Breast epithelium (tissue), 4 donors: ENCODE results near the gene LAMC1. TPM values are rescaled to one million over a fixed set of nuclear protein-coding genes. Genes with fewer than 3 reads are reported as not detected.

ENCODE experiments used
- DNase-seq, 2 donors: peaks; one replicate each; pipeline ENCODE4 v3.0.0-alpha.2; 2019; ENCODE audit warnings: low spot score in 2 of 2
- H3K27ac ChIP-seq, 2 donors: fragments of 200-600 bp; sonication (generic) in 1 of 2; one replicate each; pipeline ENCODE4 v1.5.1; 2016 to 2019; ENCODE audit warnings: mild to moderate bottlenecking in 1 of 2
- H3K27me3 ChIP-seq, 2 donors: fragments of 200-600 bp; sonication (generic) in 1 of 2; one replicate each; pipeline versions ENCODE4 v1.5.1 to v1.6.0; 2017 to 2019; ENCODE audit warnings: control low read depth in 1 of 2, mild to moderate bottlenecking in 1 of 2
- H3K36me3 ChIP-seq: fragments of 200-600 bp; one replicate; pipeline ENCODE4 v1.5.1; 2019
- H3K4me1 ChIP-seq, 2 donors: fragments of 200-600 bp; sonication (generic); one replicate each; pipeline ENCODE4 v1.5.1; 2016 to 2019; ENCODE audit warnings: control low read depth in 1 of 2
- H3K4me3 ChIP-seq, 3 donors: fragments of 200-600 bp; sonication (generic); 1 replicate in 2 of 3; 2 replicates in 1 of 3; pipeline ENCODE4 v1.5.1; 2016 to 2019; ENCODE audit warnings: mild to moderate bottlenecking in 3 of 3, moderate library complexity in 2 of 3
- H3K9me3 ChIP-seq, 2 donors: fragments of 200-600 bp; sonication (generic) in 1 of 2; one replicate each; pipeline ENCODE4 v1.5.1; 2016 to 2019; ENCODE audit warnings: control low read depth in 1 of 2
- POLR2A ChIP-seq: fragments of 450-650 bp; IDR thresholded peaks from one replicate; pipeline ENCODE4 v1.6.1; 2016; ENCODE audit warnings: antibody characterized with exemption, mild to moderate bottlenecking, moderate library complexity
- POLR2AphosphoS5 ChIP-seq, 3 donors: sonication (generic); formaldehyde crosslinking; IDR thresholded peaks; one replicate each; pipeline ENCODE4 v1.6.1; 2017; ENCODE audit warnings: antibody characterized with exemption in 3 of 3
- intact Hi-C: fragments of 100-400 bp; cut with DNase I; formaldehyde crosslinking; loops from one replicate; pipeline ENCODE4 v1.15.1; 2023; ENCODE audit warnings: low total_unique reads
- total RNA-seq, 3 donors: library from RNA; depleted of rRNA; stranded (reverse); fragments of >200 nt; gene quantifications; one replicate each; pipeline ENCODE4 v1.1.0, GENCODE V29; 2016
- TF ChIP-seq, protein P1 (sequence below), 3 donors: fragments of 450-650 bp; IDR thresholded peaks; one replicate each; pipeline ENCODE4 v1.5.1; 2016 to 2017; ENCODE audit warnings: antibody characterized with exemption in 3 of 3, mild to moderate bottlenecking in 3 of 3, moderate library complexity in 3 of 3

The LAMC1 gene
- total RNA-seq, 3 donors from 2014 or later: 125 to 679 (median 249) TPM

DNA sequence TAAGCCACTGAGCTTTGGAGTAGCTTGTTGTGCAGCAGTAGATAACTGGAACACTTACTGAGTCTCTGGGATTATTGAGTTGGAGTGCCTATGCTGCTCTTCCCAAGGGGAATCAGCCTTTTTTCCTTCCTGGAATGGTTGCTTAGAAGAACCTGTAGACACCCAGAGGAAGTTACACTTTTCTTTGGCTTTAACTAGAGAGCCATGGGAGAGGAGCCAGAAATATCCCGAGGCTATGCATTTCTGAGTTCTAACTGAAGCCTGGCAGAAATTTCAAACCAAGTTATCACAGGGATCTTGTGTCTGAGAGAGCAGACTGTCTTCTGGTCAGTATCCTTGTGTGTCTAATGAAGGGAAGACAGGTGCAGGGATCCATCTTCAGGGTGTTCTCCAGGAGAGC is 28.3 kb downstream of the LAMC1 start:
- Histone ChIP-seq H3K27ac (peak overlapping the region; percentile 1 to 10), H3K9me3 (no peaks in the 10 kb centered on the region), H3K27me3 (no peaks in the 10 kb centered on the region), H3K36me3 (no peaks in the 10 kb centered on the region), H3K4me3 (no peak overlapping the region), H3K4me1 (no peaks in the 10 kb centered on the region)
- intact Hi-C loops: no loop called here
- TF ChIP-seq POLR2AphosphoS5 (IDR thresholded peaks at IDR 0.05) (no peak), POLR2A (no peak)
- TF ChIP-seq, protein P1, sequence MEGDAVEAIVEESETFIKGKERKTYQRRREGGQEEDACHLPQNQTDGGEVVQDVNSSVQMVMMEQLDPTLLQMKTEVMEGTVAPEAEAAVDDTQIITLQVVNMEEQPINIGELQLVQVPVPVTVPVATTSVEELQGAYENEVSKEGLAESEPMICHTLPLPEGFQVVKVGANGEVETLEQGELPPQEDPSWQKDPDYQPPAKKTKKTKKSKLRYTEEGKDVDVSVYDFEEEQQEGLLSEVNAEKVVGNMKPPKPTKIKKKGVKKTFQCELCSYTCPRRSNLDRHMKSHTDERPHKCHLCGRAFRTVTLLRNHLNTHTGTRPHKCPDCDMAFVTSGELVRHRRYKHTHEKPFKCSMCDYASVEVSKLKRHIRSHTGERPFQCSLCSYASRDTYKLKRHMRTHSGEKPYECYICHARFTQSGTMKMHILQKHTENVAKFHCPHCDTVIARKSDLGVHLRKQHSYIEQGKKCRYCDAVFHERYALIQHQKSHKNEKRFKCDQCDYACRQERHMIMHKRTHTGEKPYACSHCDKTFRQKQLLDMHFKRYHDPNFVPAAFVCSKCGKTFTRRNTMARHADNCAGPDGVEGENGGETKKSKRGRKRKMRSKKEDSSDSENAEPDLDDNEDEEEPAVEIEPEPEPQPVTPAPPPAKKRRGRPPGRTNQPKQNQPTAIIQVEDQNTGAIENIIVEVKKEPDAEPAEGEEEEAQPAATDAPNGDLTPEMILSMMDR (IDR thresholded peaks at IDR 0.05): no peak
- DNase-seq: no peak

DNA sequence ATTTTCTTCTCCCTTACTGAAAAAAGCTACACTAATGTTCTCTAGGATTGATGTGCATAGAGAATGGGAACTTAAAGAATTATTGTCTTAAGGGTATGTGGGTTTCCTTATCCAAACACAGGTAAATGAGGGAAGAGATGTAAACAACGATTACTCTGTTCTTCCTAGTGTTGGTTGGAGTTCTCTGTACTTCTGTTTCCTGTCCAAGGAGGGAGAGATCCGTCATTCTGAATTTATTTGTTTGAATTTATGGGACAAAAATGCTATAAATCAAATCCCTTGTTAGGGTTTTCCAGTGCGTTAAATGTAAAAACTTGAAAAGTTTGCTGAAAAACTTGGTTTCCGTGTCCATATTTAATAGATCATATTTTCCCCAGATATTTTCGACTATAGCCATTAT is 29.6 kb downstream of the LAMC1 start:
- H3K4me3 ChIP-seq: no peak overlapping the region
- H3K27me3 ChIP-seq: no peaks in the 10 kb centered on the region
- no peaks in the 10 kb centered on the region for H3K36me3 ChIP-seq
- no peak overlapping the region for H3K27ac ChIP-seq
- TF ChIP-seq POLR2A (no peak), POLR2AphosphoS5 (IDR thresholded peaks at IDR 0.05) (no peak)
- TF ChIP-seq, protein P1 (IDR thresholded peaks at IDR 0.05): no peak
- no peaks in the 10 kb centered on the region for H3K9me3 ChIP-seq
- DNase-seq: no peak
- no peaks in the 10 kb centered on the region for H3K4me1 ChIP-seq
- intact Hi-C loops: no loop called here

DNA sequence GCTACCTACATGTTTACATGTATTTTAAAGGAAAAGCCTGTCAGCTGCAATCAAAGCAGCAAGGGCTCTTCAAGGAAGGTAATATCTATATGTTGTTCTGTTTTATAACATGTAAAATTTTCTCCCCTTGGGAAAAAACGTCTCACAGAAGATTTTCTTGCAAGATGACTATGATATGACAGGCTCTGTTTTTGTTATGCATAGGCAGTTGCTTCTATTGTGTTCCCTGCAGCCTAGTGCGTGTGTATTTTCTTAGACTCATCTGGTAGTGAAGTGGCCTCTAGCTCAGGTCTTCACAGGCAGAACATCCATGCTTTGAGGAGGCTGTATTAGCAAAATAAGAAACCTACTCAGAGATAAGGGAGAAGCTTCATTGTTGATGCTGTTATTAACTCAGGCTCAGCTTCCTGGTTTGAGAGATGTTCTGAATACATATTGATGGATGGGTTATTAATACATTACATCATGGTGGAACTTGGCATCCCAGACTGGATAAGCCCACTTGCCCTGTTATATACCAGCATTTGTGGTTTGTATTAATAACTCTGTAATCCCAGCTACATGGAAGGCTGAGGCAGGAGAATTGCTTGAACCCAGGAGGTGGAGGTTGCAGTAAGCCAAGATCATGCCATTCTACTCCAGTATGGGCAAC is 35.8 kb downstream of the LAMC1 start:
- intact Hi-C loops: no loop called here
- H3K4me1 ChIP-seq: no peaks in the 10 kb centered on the region
- no peak overlapping the region for H3K27ac ChIP-seq
- H3K36me3 ChIP-seq: no peaks in the 10 kb centered on the region
- H3K27me3 ChIP-seq: no peaks in the 10 kb centered on the region
- no peak for DNase-seq
- TF ChIP-seq POLR2A (no peak), POLR2AphosphoS5 (IDR thresholded peaks at IDR 0.05) (no peak)
- TF ChIP-seq, protein P1 (IDR thresholded peaks at IDR 0.05): no peak
- no peak overlapping the region for H3K4me3 ChIP-seq
- H3K9me3 ChIP-seq: no peaks in the 10 kb centered on the region

DNA sequence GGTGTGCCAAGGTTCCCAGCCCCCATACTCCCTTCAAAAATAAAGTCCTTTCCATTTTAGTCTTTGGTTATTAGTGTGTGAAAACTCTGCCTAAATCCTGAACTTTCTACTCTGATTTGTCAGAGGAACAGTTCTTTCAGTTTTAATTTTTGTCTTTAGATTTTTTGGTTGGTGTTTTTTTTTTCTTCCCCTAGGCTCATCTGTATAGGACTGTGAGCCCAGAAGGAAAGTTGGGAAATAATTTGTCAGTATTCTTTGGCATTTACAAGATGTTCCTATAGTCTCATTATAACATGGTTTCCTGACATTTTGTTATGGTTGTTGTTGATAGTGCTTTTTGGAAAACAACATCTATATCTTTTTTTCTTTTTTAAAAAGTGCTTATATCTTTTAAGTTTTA is 38.0 kb downstream of the LAMC1 start:
- Histone ChIP-seq H3K9me3 (no peaks in the 10 kb centered on the region), H3K36me3 (no peaks in the 10 kb centered on the region), H3K4me3 (no peak overlapping the region), H3K4me1 (no peaks in the 10 kb centered on the region), H3K27ac (peak overlapping the region; percentile 34 to 72), H3K27me3 (no peaks in the 10 kb centered on the region)
- intact Hi-C loops: loop anchor here (10.0 kb wide), 1 partner anchor 916 kb away; no protein-coding TSS in a partner anchor
- TF ChIP-seq, protein P1 (IDR thresholded peaks at IDR 0.05): no peak
- TF ChIP-seq POLR2A: no peak
- TF ChIP-seq POLR2AphosphoS5 (IDR thresholded peaks at IDR 0.05): no peak
- DNase-seq: no peak

DNA sequence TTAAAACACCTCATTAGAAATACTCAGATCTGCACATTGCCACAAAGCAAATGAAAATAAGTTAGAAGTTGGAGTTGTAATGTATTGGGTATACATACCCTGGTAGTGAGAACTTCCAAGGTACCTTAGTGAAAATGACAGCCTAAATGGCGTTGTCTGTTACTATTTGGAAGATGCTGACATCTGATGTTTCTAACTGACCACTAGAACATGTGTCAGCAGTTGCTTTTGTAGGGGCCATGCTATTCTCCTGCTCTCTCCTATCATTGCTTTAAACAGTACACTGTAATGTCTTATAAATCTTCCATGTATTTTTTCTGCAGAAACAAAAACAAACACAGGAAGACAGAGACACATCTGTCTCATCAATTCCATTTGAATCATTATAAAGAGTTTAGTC is 40.1 kb downstream of the LAMC1 start:
- Histone ChIP-seq H3K27me3 (no peaks in the 10 kb centered on the region), H3K36me3 (no peaks in the 10 kb centered on the region), H3K27ac (no peak overlapping the region), H3K9me3 (no peaks in the 10 kb centered on the region), H3K4me3 (no peak overlapping the region), H3K4me1 (no peaks in the 10 kb centered on the region)
- TF ChIP-seq, protein P1 (IDR thresholded peaks at IDR 0.05): no peak
- no peak for TF ChIP-seq POLR2AphosphoS5 (IDR thresholded peaks at IDR 0.05)
- TF ChIP-seq POLR2A: no peak
- no peak for DNase-seq
- intact Hi-C loops: loop anchor here (10.0 kb wide), 1 partner anchor 919 kb away; no protein-coding TSS in a partner anchor
